OCI-LY1 (cell line): Measurements from ENCODE around the gene OR1J1.

ENCODE experiments used
- H2AFZ ChIP-seq: fragments of 200-600 bp; sonication (generic), shearing (Covaris generic); 2 replicates; pipeline ENCODE4 v1.6.0; 2014; ENCODE audit warnings: antibody characterized with exemption, mild to moderate bottlenecking, low read length
- H3F3A ChIP-seq: fragments of 200-600 bp; sonication (generic), shearing (Covaris generic); 2 replicates; pipeline ENCODE4 v1.6.0; 2014; ENCODE audit warnings: mild to moderate bottlenecking, antibody characterized with exemption, low read length, moderate library complexity; ENCODE audit not compliant: insufficient read depth
- H3K27ac ChIP-seq: fragments of 200-600 bp; sonication (generic); 2 replicates; pipeline ENCODE4 v1.5.1; 2014; ENCODE audit warnings: low read length, mixed run types, mild to moderate bottlenecking, low read depth; ENCODE audit not compliant: poor library complexity, severe bottlenecking
- H3K27me3 ChIP-seq: fragments of 200-600 bp; sonication (generic); 2 replicates; pipeline ENCODE4 v1.6.0; 2014; ENCODE audit warnings: antibody characterized with exemption, mild to moderate bottlenecking, low read length, moderate library complexity; ENCODE audit not compliant: insufficient read depth
- H3K36me3 ChIP-seq: fragments of 200-600 bp; sonication (generic); 2 replicates; pipeline ENCODE4 v1.6.1; 2014; ENCODE audit warnings: mild to moderate bottlenecking, antibody characterized with exemption, low read length, moderate library complexity, mixed read lengths; ENCODE audit not compliant: insufficient read depth
- H3K4me1 ChIP-seq: fragments of 200-600 bp; sonication (generic); 2 replicates; pipeline ENCODE4 v1.5.1; 2014; ENCODE audit warnings: mild to moderate bottlenecking, low read length, moderate library complexity; ENCODE audit not compliant: insufficient read depth, severe bottlenecking
- H3K4me2 ChIP-seq: fragments of 200-600 bp; sonication (generic), shearing (Covaris generic); 2 replicates; pipeline ENCODE4 v1.6.1; 2014; ENCODE audit warnings: low read length
- H3K4me3 ChIP-seq: fragments of 200-600 bp; sonication (generic); 2 replicates; pipeline ENCODE4 v1.5.1; 2014; ENCODE audit warnings: low read length, low read depth, mild to moderate bottlenecking, mixed read lengths; ENCODE audit not compliant: poor library complexity, severe bottlenecking
- H3K79me2 ChIP-seq: fragments of 200-600 bp; shearing (Covaris generic); 2 replicates; pipeline ENCODE4 v1.6.1; 2016; ENCODE audit warnings: mixed run types, low read length, mixed read lengths; ENCODE audit not compliant: insufficient read depth
- H3K9ac ChIP-seq: fragments of 200-600 bp; sonication (generic), shearing (Covaris generic); 2 replicates; pipeline ENCODE4 v1.6.1; 2014; ENCODE audit warnings: mild to moderate bottlenecking, low read length, mixed read lengths
- H3K9me2 ChIP-seq: fragments of 200-600 bp; sonication (generic), shearing (Covaris generic); 2 replicates; pipeline ENCODE4 v1.6.1; 2014; ENCODE audit warnings: low read depth, mild to moderate bottlenecking, low read length, mixed read lengths
- H3K9me3 ChIP-seq: fragments of 200-600 bp; shearing (Covaris generic); 2 replicates; pipeline ENCODE4 v1.6.1; 2014; ENCODE audit warnings: low read length, mixed read lengths
- H4K20me1 ChIP-seq: fragments of 200-600 bp; sonication (generic), shearing (Covaris generic); 2 replicates; pipeline ENCODE4 v1.6.0; 2016; ENCODE audit warnings: mild to moderate bottlenecking, low read length; ENCODE audit not compliant: insufficient read depth
- EZH2 ChIP-seq: fragments of 200-600 bp; sonication (generic), shearing (Covaris generic); IDR thresholded peaks from 2 replicates; pipeline ENCODE4 v1.8.0; 2017; ENCODE audit warnings: borderline replicate concordance, mixed run types, mild to moderate bottlenecking, antibody characterized with exemption, low read length, moderate library complexity, mixed read lengths
- TF ChIP-seq, protein P1 (sequence below): fragments of 200-600 bp; sonication (generic), shearing (Covaris generic); IDR thresholded peaks from 2 replicates; pipeline ENCODE4 v1.5.1; 2017; ENCODE audit warnings: mild to moderate bottlenecking, antibody characterized with exemption, low read length, moderate library complexity, mixed read lengths

The OR1J1 gene

DNA sequence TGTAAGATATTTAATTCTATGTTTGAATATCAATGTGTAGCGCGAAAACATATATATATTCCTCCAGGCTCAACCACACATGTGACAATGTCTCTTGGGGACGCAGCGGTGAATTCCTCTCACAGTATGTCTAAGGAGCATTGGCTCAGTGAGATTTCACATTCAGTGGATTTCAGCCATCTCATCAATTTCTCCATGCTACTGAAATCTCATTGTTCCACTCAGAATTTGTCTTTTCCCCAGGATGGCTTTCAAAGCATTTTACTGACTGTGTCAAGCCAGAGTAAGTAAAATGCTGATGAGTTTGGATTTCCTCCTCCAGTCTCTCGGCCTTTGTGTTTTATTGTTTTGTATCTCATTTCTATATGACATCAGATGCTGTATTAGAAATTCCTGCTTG, 1.3 kb upstream of the OR1J1 start:
- no peak overlapping the region for H3K4me2 ChIP-seq
- no peaks in the 10 kb centered on the region for H3K9me2 ChIP-seq
- H3K79me2 ChIP-seq: no peaks in the 10 kb centered on the region
- H3K9ac ChIP-seq: no peak overlapping the region
- H4K20me1 ChIP-seq: no peaks in the 10 kb centered on the region
- H2AFZ ChIP-seq: no peak overlapping the region
- H3K4me1 ChIP-seq: no peaks in the 10 kb centered on the region
- TF ChIP-seq EZH2: no peak
- TF ChIP-seq, protein P1, sequence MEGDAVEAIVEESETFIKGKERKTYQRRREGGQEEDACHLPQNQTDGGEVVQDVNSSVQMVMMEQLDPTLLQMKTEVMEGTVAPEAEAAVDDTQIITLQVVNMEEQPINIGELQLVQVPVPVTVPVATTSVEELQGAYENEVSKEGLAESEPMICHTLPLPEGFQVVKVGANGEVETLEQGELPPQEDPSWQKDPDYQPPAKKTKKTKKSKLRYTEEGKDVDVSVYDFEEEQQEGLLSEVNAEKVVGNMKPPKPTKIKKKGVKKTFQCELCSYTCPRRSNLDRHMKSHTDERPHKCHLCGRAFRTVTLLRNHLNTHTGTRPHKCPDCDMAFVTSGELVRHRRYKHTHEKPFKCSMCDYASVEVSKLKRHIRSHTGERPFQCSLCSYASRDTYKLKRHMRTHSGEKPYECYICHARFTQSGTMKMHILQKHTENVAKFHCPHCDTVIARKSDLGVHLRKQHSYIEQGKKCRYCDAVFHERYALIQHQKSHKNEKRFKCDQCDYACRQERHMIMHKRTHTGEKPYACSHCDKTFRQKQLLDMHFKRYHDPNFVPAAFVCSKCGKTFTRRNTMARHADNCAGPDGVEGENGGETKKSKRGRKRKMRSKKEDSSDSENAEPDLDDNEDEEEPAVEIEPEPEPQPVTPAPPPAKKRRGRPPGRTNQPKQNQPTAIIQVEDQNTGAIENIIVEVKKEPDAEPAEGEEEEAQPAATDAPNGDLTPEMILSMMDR: no peak
- H3K27me3 ChIP-seq: no peaks in the 10 kb centered on the region
- no peak overlapping the region for H3K4me3 ChIP-seq
- H3K27ac ChIP-seq: no peak overlapping the region
- H3K36me3 ChIP-seq: no peaks in the 10 kb centered on the region
- no peaks in the 10 kb centered on the region for H3F3A ChIP-seq
- no peaks in the 10 kb centered on the region for H3K9me3 ChIP-seq

DNA sequence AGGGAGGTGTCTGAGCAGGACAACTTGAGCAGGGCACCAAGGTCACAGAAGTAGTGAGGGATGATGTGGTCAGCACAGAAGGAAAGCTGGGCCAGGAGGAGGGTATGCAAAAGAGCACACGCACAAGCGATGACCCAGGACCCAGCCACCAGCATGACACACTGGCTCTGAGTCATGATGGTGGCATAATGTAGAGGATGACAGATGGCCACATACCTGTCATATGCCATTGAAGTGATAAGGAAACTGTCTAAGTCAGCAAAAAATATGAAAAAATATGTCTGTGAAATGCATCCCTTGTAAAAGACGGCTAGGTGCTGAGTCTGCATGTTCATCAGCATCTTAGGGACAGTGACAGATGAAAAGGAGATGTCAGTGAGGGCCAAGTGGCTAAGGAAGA, 380 bp downstream of the OR1J1 start:
- Histone ChIP-seq H3K27ac (no peak overlapping the region), H3F3A (no peaks in the 10 kb centered on the region), H3K79me2 (no peaks in the 10 kb centered on the region), H3K36me3 (no peaks in the 10 kb centered on the region), H4K20me1 (no peaks in the 10 kb centered on the region), H3K9me3 (no peaks in the 10 kb centered on the region), H3K4me3 (no peak overlapping the region), H3K4me2 (no peak overlapping the region), H3K27me3 (no peaks in the 10 kb centered on the region), H3K4me1 (no peaks in the 10 kb centered on the region), H3K9ac (no peak overlapping the region), H3K9me2 (no peaks in the 10 kb centered on the region), H2AFZ (no peak overlapping the region)
- TF ChIP-seq, protein P1: no peak
- no peak for TF ChIP-seq EZH2

DNA sequence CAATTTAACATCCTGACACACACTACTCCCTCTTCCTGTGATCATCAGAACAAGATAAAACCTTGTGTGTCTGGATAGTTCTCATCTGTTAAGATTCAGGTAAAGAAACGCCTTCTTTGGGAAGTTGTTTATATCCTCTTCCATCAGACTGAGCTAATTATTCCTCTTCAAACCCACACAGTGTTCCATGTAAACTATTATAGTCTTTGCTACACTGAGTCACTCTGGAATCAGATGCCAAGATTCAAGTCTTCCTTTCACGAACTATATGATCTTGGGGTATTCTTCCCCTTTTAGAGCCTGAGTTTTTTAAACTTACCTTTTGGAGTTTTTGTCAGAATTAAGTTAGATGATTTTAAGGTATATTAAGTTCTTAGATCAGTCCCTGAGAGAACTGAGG, 2.0 kb downstream of the OR1J1 start:
- Histone ChIP-seq H3K9ac (no peak overlapping the region), H3K27me3 (no peaks in the 10 kb centered on the region), H3K36me3 (no peaks in the 10 kb centered on the region), H3K4me1 (no peaks in the 10 kb centered on the region), H4K20me1 (no peaks in the 10 kb centered on the region), H3K4me2 (no peak overlapping the region), H3K79me2 (no peaks in the 10 kb centered on the region), H3K27ac (no peak overlapping the region), H3K4me3 (no peak overlapping the region), H2AFZ (no peak overlapping the region), H3F3A (no peaks in the 10 kb centered on the region), H3K9me2 (no peaks in the 10 kb centered on the region), H3K9me3 (no peaks in the 10 kb centered on the region)
- TF ChIP-seq EZH2: no peak
- TF ChIP-seq, protein P1: no peak
